ENCODE measurements around the gene SMCO2.

Gene SMCO2

GRCh38 chr12:27446436-27446835 is at the start of gene SMCO2:
Gene SMCO2 (plus strand): TSS chr12:27446736. CDS start chr12:27470632, 23,896 bp downstream.
- TF ChIP-seq CTCF (IDR thresholded peaks at IDR 0.05), result no peak

- no peak for TF ChIP-seq CTCF (IDR thresholded peaks at IDR 0.05)
Observed at GRCh38 chr12:27398466-27398865, 48.1 kb upstream of the SMCO2 start.

GRCh38 chr12:27399074-27399473 is 47.5 kb upstream of the SMCO2 start:
- no peak for TF ChIP-seq CTCF (IDR thresholded peaks at IDR 0.05)

- no peak for TF ChIP-seq CTCF (IDR thresholded peaks at IDR 0.05)
Observed at GRCh38 chr12:27400856-27401354, 45.6 kb upstream of the SMCO2 start.

- TF ChIP-seq CTCF (IDR thresholded peaks at IDR 0.05), result no peak
Observed at GRCh38 chr12:27412047-27412446, 34.5 kb upstream of the SMCO2 start.

- no peak for TF ChIP-seq CTCF (IDR thresholded peaks at IDR 0.05)
Observed at GRCh38 chr12:27422697-27423096, 23.8 kb upstream of the SMCO2 start.

- peak; percentile 73 for TF ChIP-seq CTCF (IDR thresholded peaks at IDR 0.05)
Observed at GRCh38 chr12:27424631-27425230, 21.8 kb upstream of the SMCO2 start.

GRCh38 chr12:27425306-27425705 is 21.2 kb upstream of the SMCO2 start:
- no peak for TF ChIP-seq CTCF (IDR thresholded peaks at IDR 0.05)
